HG02678 (cell line): Measurements from ENCODE around the gene TRPC1.
"Not testable (repeated sequence)": the region's sequence is repeated elsewhere in the genome, so short reads cannot be mapped to it uniquely, and the experiment has no call there.

ENCODE experiments used
- ATAC-seq: cut with Tn5 transposase; IDR thresholded peaks from one replicate; pipeline ENCODE4 v1.9.1; 2021; ENCODE audit warnings: mild to moderate bottlenecking, moderate library complexity; ENCODE audit not compliant: unreplicated experiment

TRPC1 gene

DNA sequence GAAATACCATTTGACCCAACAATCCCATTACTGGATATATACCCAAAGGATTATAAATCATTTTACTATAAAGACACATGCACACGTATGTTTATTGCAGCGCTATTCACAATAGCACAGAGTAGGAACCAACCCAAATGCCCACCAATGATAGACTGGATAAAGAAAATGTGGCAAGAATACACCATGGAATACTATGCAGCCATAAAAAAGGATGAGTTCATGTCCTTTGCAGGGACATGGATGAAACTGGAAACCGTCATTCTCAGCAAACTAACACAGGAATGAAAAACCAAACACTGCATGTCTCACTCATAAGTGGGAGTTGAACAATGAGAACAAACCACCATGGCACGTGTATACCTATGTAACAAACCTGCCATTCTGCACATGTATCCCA, 26.7 kb downstream of the TRPC1 start:
- not testable (repeated sequence) for ATAC-seq

- not testable (repeated sequence) for ATAC-seq
Observed at GRCh38 chr3:142752605-142753004, 28.8 kb downstream of the TRPC1 start.

DNA sequence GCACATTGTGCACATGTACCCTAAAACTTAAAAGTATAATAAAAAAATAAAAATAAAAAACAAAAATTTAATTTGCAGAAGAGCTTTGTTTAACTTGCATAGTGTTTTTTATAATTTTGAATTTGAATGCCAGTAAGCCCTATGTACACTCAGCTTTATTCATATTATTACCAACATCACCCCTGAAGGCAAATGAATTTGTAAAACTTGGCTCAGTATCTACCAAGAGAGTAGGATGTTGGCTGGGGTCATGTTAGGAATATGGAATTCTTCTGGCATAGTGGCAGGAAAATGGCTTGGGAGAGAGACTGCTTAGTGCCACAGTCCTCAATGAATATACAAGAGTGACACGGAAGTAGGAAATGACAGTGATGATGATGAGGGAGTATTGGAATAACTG, 30.7 kb downstream of the TRPC1 start:
- ATAC-seq, result no peak

GRCh38 chr3:142768338-142768737, 44.5 kb downstream of the TRPC1 start:
- ATAC-seq, result no peak

DNA sequence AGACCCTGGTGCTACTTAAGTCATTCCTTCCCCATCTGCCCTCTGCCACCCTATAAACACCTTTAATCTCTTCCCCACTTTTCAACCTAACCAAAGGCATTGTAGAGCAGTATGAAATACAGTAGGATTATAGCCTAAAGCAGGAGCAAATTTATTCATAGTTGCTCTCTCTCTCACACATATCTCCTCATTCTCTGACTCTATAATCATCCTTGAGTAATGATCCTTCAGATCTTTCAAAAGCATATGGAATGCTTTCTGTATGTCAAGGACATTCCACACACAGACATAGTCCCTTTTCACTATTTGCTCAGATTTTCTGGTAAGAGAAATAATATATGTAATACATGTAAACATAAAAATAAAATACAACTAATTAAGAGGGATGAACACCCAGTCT, 54.1 kb downstream of the TRPC1 start:
- no peak for ATAC-seq

DNA sequence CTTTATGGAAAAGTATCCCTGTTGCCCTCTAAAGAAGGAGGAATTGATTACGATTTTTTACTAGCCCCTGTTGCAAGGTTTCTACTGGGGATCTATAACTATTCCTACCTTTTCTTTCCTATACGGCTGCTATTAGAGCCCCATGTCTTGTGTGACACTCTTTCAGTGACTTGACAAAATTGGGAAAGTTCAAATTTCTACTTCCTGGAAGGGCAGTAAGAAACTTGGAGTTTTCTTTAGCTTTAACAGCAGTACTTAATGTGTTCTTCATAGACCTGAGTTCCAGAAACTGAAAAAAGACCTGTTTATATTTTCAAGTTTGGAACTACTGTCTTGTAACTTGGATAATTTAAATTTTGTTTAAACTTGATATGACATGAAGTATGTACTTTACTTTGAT, 54.7 kb downstream of the TRPC1 start:
- no peak for ATAC-seq

- ATAC-seq, result no peak
Observed at GRCh38 chr3:142779591-142779990, 55.8 kb downstream of the TRPC1 start.

- ATAC-seq, result no peak
Observed at GRCh38 chr3:142782616-142783015, 58.8 kb downstream of the TRPC1 start.

DNA sequence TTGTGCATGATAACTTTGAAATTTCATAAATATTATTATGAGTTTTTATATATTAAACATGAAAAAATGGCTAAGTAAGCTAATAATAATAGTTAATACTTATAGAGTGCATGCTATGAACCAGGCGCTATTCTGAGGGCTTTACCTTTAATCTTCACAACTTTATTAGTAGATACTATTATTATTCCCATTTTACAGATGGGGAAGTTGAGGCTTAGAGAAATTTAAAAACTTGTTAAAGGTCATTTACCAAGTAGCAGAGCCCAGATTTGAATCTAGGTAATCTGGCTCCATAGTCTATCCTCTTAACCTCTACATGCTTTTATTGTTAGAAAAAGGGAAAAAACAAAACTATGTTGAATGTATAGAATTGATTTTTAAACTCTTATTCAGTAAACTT, 60.4 kb downstream of the TRPC1 start:
- no peak for ATAC-seq

GRCh38 chr3:142785996-142786395, 62.2 kb downstream of the TRPC1 start:
- ATAC-seq, result no peak

DNA sequence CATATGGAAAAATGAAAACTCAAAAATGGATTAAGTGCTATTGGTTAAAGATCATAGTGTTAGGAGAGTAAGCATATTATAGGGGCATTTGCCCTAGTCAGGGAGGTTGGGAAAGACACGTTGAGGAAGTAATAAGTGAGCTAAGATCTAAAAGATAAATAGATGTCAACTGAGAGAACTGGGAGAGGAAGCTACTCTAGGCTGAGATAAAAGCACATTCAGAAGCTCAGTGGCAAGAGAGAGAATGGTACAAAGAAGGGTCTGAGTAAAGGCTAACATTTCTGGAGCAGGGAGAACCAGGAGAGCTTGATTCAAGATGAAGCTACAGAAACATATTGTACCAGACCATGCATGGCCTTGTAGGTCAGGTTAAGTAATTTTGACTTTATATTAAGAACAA, 63.9 kb downstream of the TRPC1 start:
- ATAC-seq, result no peak

DNA sequence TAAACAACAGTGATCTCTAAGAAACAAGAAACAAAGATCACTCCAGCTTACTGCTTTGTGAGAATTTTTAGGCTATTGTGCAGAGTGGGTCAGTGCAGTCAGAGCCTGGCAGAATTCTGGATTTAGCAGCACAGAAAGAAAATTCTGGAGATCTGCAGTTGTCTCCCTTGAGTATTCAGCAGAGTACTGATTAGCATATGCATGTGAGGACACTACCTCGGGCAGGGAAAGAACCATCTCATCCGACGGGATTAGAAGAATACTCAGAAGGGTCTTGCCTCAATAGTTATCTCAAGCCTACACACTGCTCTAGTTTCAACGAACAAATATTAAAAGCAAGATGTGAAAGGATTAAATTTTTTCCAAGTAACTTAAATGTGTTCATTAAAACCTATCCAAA, 70.7 kb downstream of the TRPC1 start:
- ATAC-seq, result no peak

DNA sequence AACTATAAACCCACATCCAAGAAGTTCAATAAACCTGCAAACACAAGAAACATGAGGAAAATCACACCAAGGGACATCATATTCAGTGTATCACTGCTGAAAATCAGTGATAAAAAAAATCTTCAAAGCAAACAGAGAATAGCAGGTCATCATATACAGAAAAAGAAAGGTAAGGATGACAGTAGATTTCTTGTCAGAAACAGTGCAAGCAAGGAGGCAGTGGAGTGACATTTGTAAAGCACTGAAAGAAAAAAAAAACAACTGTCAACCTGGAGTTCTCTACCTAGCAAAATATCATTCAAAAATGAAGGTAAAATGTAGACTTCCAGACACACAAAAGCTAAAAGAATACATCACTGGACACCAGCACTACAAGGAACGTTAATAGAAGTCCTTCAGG, 71.5 kb downstream of the TRPC1 start:
- no peak for ATAC-seq

DNA sequence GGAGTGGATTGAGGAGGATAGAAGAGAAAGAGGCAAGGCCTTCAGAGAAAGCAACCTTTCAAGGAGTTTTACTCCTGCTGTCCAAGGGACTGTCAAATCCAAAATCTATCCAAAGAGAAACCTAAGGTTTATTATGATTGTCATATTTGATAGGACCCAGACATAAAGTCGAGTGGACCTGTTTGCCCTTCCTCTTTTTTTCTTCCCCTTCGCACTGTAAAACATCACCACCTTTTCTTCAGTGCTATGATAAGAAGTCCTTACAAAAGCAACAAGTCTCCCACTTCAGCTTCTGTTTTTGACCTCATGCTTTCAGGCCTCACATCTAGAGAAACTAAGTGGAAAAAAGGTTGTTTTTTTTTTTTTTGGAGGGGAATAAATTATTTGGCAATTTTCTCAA, 73.0 kb downstream of the TRPC1 start:
- no peak for ATAC-seq

DNA sequence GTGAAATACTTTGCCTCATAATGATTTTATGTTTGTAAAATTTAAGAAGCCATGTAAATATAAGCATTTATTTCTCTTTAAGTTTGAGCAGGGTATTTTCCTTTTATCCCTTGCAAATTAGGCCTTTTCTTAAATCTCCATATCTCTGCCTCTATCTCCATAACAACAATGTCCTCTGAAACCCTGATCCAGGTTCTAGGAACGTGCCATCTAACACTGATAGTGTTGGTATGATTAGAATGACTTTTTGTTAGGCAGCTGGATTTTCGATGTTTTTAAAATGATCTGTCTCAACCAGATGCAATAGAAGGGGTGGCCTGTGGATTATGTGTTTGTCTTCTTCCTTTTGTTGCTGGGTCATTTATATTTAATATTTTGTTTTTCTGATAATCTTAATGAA, 77.9 kb downstream of the TRPC1 start:
- no peak for ATAC-seq

DNA sequence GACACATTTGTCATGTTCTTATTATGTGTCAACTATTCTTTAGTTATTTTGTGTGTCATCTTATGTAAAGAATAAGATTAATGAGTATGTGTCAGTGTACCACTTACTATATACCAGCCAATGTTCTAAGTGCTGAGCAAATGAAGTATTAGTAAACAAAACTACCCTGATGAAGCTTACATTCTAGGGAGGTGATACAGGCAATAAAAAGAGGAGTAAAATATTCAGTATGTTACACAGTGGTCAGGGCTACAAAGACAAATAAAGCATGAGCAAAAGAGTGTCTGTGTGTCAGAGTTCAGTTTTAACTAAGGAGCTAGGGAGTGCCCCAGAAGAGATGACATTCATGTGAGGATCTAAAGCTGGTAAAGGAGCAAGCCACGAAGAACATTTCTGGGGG, 79.1 kb downstream of the TRPC1 start:
- ATAC-seq, result no peak

DNA sequence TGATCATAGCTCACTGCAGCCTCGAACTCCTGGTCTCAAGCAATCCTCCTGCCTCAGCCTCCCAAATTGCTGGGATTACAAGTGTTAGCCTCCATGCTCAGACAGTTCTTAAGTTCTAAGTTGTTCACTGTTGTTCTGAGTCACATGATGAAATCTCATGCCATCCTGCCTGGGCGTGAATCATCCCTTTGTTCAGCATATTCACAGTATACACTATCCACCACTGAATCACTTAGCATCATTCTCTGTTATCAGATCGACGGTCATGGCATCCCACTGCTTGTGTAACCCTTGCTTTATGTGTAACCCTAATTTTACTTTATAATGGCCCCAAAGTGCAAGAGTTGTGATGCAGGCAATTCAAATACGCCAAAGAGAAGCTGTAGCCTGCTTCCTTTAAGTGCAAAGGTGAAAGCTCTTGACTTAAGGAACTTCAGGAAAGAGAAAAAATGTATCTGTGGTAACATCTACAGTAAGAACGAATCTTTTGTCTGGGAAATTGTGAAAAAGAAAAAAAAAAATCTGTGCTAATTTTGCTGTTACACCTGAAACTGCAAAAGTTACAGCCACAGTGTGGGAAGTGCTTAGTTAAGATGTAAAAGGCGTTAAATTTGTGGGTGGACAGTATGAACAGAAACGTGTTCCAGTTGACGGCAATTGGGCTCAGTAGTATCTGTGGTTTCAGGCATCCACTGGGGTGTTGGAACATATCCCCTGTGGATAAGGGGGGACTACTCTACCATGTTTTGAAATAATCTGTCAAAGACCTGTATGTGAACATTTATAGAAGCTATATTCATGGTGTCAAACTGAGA, 84.5 kb downstream of the TRPC1 start:
- no peak for ATAC-seq

DNA sequence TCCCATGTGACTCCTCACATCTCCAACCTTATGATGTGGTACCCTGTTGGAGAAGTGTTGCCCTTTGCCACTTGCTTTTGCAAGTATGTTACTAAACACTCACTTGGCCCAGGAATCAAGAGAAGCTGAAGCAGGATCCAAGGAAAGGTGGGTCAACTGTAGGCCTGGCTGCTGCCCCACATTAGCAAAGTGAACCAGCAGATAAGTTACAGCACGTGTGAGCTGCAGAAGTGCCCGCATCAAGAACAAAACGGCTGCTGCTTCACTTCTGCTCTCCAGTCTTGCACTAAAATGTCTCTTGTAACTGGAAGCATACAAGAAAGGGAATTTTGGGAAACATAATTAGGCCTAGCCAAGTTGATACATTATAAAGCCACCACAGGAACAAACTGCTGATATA, 85.4 kb downstream of the TRPC1 start:
- no peak for ATAC-seq

DNA sequence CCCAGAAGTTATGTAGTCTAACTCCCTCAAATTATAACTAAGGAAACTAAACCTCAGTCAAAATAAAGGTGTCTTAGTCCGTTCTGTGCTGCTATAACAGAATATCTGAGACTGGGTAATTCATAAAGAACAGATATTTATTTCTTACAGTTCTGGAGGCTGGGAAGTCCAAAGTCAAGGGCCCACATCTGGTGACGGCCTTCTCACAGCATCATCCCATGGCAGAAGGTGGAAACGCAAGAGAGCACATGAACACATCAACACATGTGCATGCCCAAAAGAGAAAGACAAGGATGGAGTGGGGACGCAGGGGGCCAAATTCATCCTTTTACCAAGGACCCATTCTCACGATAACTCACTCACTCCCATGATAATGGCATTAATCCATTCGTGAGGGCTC, 92.0 kb downstream of the TRPC1 start:
- no peak for ATAC-seq

DNA sequence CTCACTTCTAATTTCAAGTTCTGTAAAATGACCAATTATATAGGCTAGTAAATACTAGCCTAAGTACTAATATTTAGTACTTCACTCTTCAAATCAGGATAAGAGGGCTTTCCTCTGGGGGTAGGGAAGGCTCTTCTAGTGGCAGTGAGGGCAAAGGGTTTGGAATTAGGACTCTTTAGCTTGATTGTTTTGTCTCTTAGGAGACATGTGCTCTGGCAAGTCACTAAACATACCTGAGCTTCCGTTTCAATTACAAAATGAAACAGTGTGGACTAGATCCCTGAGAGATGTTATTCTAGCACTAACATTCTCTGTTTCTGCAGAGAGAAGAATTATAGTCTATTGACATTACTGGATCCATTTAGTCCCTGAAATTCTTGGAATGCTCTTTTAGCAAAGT, 93.5 kb downstream of the TRPC1 start:
- ATAC-seq, result no peak

- no peak for ATAC-seq
Observed at GRCh38 chr3:142817897-142818296, 94.1 kb downstream of the TRPC1 start.

GRCh38 chr3:142818651-142819050, 94.8 kb downstream of the TRPC1 start:
- no peak for ATAC-seq

GRCh38 chr3:142819179-142819578, 95.3 kb downstream of the TRPC1 start:
- no peak for ATAC-seq
